Measurements from ENCODE around the gene MYF6. TPM values are rescaled to one million over a fixed set of nuclear protein-coding genes. Genes with fewer than 3 reads are reported as not detected.

MYF6 gene
- total and polyA plus RNA-seq, 2 of the 8 experiments (the other 6 are each of a cell fraction or from before 2014, with no cell fraction given) = 0.39 TPM; not detected in 1

GRCh38 chr12:80747800-80748199 is 40.4 kb downstream of the MYF6 start:
- TF ChIP-seq JUN (IDR thresholded peaks at IDR 0.05; ENCODE audit: low read depth, low read length) = no peak
- no peak for TF ChIP-seq CBX8 (IDR thresholded peaks at IDR 0.05; ENCODE audit: borderline replicate concordance, low read depth, low read length)
- no peak for TF ChIP-seq RAD21 (IDR thresholded peaks at IDR 0.05 in 1 of 2, conservative IDR thresholded peaks at IDR 0.05 in 1 of 2; ENCODE audit: low read depth in 2 of 2, low read length in 2 of 2)
- no peak for TF ChIP-seq JUND (IDR thresholded peaks at IDR 0.05; ENCODE audit: low read length)
- Histone ChIP-seq H3K56ac (replicated peaks; ENCODE audit: insufficient read length, low read depth, low read length) (no peak overlapping the region), H2BK120ac (replicated peaks; ENCODE audit: low read depth, low read length) (no peak overlapping the region), H3K23me2 (ENCODE audit: low read depth, low read length) (no peaks in the 10 kb centered on the region), H2BK12ac (ENCODE audit: low read depth, low read length) (no peak overlapping the region), H3K27ac (ENCODE audit: low read depth, low read length) (no peak overlapping the region), H3K4me3 (ENCODE audit: extremely low read depth in 1 of 4, insufficient read depth in 2 of 4, low read depth in 3 of 4, low read length in 4 of 4) (no peak overlapping the region), H2BK20ac (ENCODE audit: low read length) (no peak overlapping the region), H3K23ac (ENCODE audit: insufficient read length) (no peak overlapping the region), H2BK5ac (ENCODE audit: low read depth, low read length) (no peak overlapping the region), H3K14ac (ENCODE audit: insufficient read length) (no peak overlapping the region), H3K27me3 (replicated peaks in 1 of 4; ENCODE audit: control insufficient read depth in 3 of 4, extremely low read depth in 1 of 4, insufficient read depth in 3 of 4, low read length in 3 of 4) (no peaks in the 10 kb centered on the region), H4K8ac (ENCODE audit: extremely low read depth, insufficient read depth, low read length) (no peak overlapping the region), H3K4me2 (ENCODE audit: insufficient read depth in 1 of 2, low read depth in 2 of 2, low read length in 2 of 2) (no peak overlapping the region), H3K18ac (ENCODE audit: extremely low read depth, low read length) (no peak overlapping the region), H3K9ac (replicated peaks in 1 of 4; ENCODE audit: extremely low read depth in 1 of 4, low read depth in 3 of 4, low read length in 3 of 4) (no peak overlapping the region), H3K79me1 (ENCODE audit: low read depth, low read length) (0 out of 2 replicates have a peak, but pooled peaks cover 2% of the 10 kb centered on the region), H2AFZ (ENCODE audit: low read length) (no peak overlapping the region), H4K91ac (replicated peaks; ENCODE audit: insufficient read length, low read length) (no peak overlapping the region), H3K4me1 (replicated peaks in 1 of 4; ENCODE audit: control insufficient read depth in 3 of 4, insufficient read depth in 4 of 4, low read length in 3 of 4) (no peaks in the 10 kb centered on the region), H3K36me3 (ENCODE audit: control insufficient read depth in 2 of 4, insufficient read depth in 4 of 4, low read length in 3 of 4) (no peaks in the 10 kb centered on the region), H3K79me2 (ENCODE audit: control insufficient read depth in 1 of 2, insufficient read depth in 2 of 2, low read length in 2 of 2) (no peaks in the 10 kb centered on the region), H3K9me3 (ENCODE audit: insufficient read depth in 2 of 2, low read depth in 1 of 2, low read length in 1 of 2) (no peaks in the 10 kb centered on the region), H3K4ac (replicated peaks; ENCODE audit: insufficient read length, low read depth, low read length) (no peak overlapping the region), H4K5ac (ENCODE audit: insufficient read length, low read depth, low read length) (no peak overlapping the region), H2BK15ac (ENCODE audit: low read length) (no peak overlapping the region), H2AK5ac (ENCODE audit: low read depth, low read length) (no peak overlapping the region), H4K20me1 (replicated peaks in 1 of 2; ENCODE audit: control insufficient read depth in 1 of 2, insufficient read depth in 2 of 2, low read length in 2 of 2) (no peaks in the 10 kb centered on the region)
- ChIA-PET POLR2A (ENCODE audit: partially characterized antibody) (no interaction called here), CTCF (ENCODE audit: partially characterized antibody) (no interaction called here)
- DNase-seq (ENCODE audit: low read depth in 1 of 2, low spot score in 2 of 2) (no peak), FAIRE-seq (no peak)
- WGBS, 2 experiments (ENCODE audit: extremely low coverage in 1 of 2, insufficient coverage in 1 of 2, insufficient read length in 1 of 2, insufficient replicate concordance in 2 of 2, low coverage in 1 of 2, low lambda C conversion rate in 2 of 2, missing lambda C conversion rate in 1 of 2) = 90% methylated on average over 2 of the region's 2 CpGs; no CpG with 5 or more reads in 1 of the 2 experiments

All from H1 (cell line).